Heart right ventricle (tissue), 16 donors: ENCODE data around the gene PRKAG2. TPM values are rescaled to one million over a fixed set of nuclear protein-coding genes. Genes with fewer than 3 reads are reported as not detected.

Experiments used
- ATAC-seq, 8 donors: fragments of 200-7000 bp; cut with Tn5 transposase; one replicate each; pipeline ENCODE4 v1.9.1; 2020; ENCODE audit warnings: mild to moderate bottlenecking in 8 of 8, moderate library complexity in 8 of 8, moderate number of reproducible peaks in 1 of 8
- DNase-seq, 2 donors: peaks; one replicate each; pipeline ENCODE4 v3.0.0-alpha.2; 2020
- H3K27ac ChIP-seq, 10 donors: fragments of 200-600 bp; sonication (generic) in 2 of 10; one replicate each; pipeline versions ENCODE4 v1.5.0 to v1.8.0; 2020 to 2022; ENCODE audit warnings: mild to moderate bottlenecking in 3 of 10
- H3K27me3 ChIP-seq, 7 donors: fragments of 200-600 bp; one replicate each; pipeline ENCODE4 v1.8.0; 2021 to 2022; ENCODE audit warnings: mild to moderate bottlenecking in 2 of 7
- H3K36me3 ChIP-seq, 9 donors: fragments of 200-600 bp; sonication (generic) in 1 of 9; one replicate each; pipeline versions ENCODE4 v1.5.0 to v1.8.0; 2020 to 2022; ENCODE audit warnings: mild to moderate bottlenecking in 2 of 9
- H3K4me1 ChIP-seq, 9 donors: fragments of 200-600 bp; sonication (generic) in 1 of 9; one replicate each; pipeline versions ENCODE4 v1.5.0 to v1.8.0; 2020 to 2022; ENCODE audit warnings: mild to moderate bottlenecking in 4 of 9
- H3K4me3 ChIP-seq, 10 donors: fragments of 200-600 bp; sonication (generic) in 2 of 10; one replicate each; pipeline versions ENCODE4 v1.5.0 to v1.8.0; 2020 to 2022; ENCODE audit warnings: mild to moderate bottlenecking in 7 of 10, moderate library complexity in 2 of 10
- H3K9me3 ChIP-seq, 11 donors: fragments of 200-600 bp in 10 of 11; sonication (generic) in 2 of 11; one replicate each; pipeline versions ENCODE4 v1.5.0 to v1.8.0; 2013 to 2022; ENCODE audit warnings: mild to moderate bottlenecking in 2 of 11, control low read depth in 1 of 11, moderate library complexity in 1 of 11
- CTCF ChIP-seq, 9 donors: fragments of 200-600 bp; sonication (generic) in 2 of 9; IDR thresholded peaks; one replicate each; pipeline versions ENCODE4 v1.5.0 to v1.8.0; 2021 to 2022; ENCODE audit warnings: antibody characterized with exemption in 9 of 9, mild to moderate bottlenecking in 5 of 9, moderate library complexity in 1 of 9
- WGBS, 2 donors: extraction: QIAGEN DNeasy Blood & Tissue Kit; methylation state at CpG; one replicate each; pipeline ENCODE4 v1.1.7; 2013; ENCODE audit warnings: inconsistent platforms in 1 of 2; 5-methylcytosine and 5-hydroxymethylcytosine counted together
- intact Hi-C, 10 donors: fragments of 100-400 bp; cut with DNase I; formaldehyde crosslinking; loops; one replicate each; pipeline versions ENCODE4 v1.11.1 to v1.14.2; 2022
- polyA plus RNA-seq, 2 donors: library from polyadenylated mRNA; stranded (reverse); fragments of 200-250 nt; gene quantifications; one replicate each; pipeline ENCODE4 v1.2.3, GENCODE V29; 2013
- total RNA-seq, 10 donors: library from RNA; stranded (reverse); fragmentation: NEBNext Ultra II Directional in 3 of 10; extraction: Animal tissue kit (Norgen Biotek cat#: 25700) in 3 of 10; gene quantifications; one replicate each; pipeline versions ENCODE4 v1.2.1 to v1.2.4, GENCODE V29; 2021 to 2023
- donor health status: Arrhythmogenic right ventricular cardiomyopathy.
- donor health status: ischemic (EF 13 %, LVEDD 7.1; RV severe dilation, severe dysfunction).
- donor health status: healthy with polysubstance abuse.
- donor health status: DM: no; HTN: yes; CAD: no.
- donor health status: DM: no; HTN: no; CAD: no.
- donor health status: ischemic (EF 25% LVEDD 6.9; RV normal size, moderate dysfunction).
- donor health status: ischemic (EF 25% LVEDD 5.7; RV mildly dilated, moderate dysfunction).
- donor health status: healthy.
- donor health status: DM: yes; HTN: yes; CAD: no.
- donor health status: Ischemic cardiomyopathy.
- donor health status: ischemic (EF 35%, LVEDD 5.7; RV mildly dilated, moderate dysfunction).
- donor health status: nonischemic (EF 11% LVEDD 7.7; RV severe dilation, severe dysfunction).
- donor health status: DM: yes; HTN: yes; CAD: no.
- donor health status: PGD.
- donor health status: ischemic (EF 29% LVEDD 5.4; RV normal size, mild dysfunction).
- donor health status: nonischemic (EF 23%, LVEDD 6.1; RV moderate dilation, normal function).

Gene PRKAG2
- total and polyA plus RNA-seq, 12 donors, result 52.4 to 156 (median 114) TPM

- H3K4me3 ChIP-seq, result no peak overlapping the region
- H3K9me3 ChIP-seq, result peaks cover 0 to 3% (median 0%) of the 10 kb centered on the region in 11 donors
- DNase-seq (no peak), ATAC-seq (no peak)
- no peak overlapping the region for H3K27ac ChIP-seq
- no peaks in the 10 kb centered on the region for H3K36me3 ChIP-seq
- no peak for TF ChIP-seq CTCF (IDR thresholded peaks at IDR 0.05)
- intact Hi-C loops, result loop anchor here in 3 of 10 donors (5.0 to 10.0 kb wide), 3 partner anchors 190 to 395 kb away; no protein-coding TSS in a partner anchor
- H3K4me1 ChIP-seq, result peaks cover 0 to 17% (median 3%) of the 10 kb centered on the region in 9 donors
- whole genome bisulfite sequencing, 2 donors, result 91 to 95% methylated on average over 9 of the region's 9 CpGs
- no peaks in the 10 kb centered on the region for H3K27me3 ChIP-seq
Observed at GRCh38 chr7:151761957-151762356, 115.0 kb downstream of the PRKAG2 start.

- Histone ChIP-seq H3K4me3 (no peak overlapping the region), H3K27ac (no peak overlapping the region), H3K36me3 (no peaks in the 10 kb centered on the region), H3K4me1 (peaks cover 0 to 21% (median 7%) of the 10 kb centered on the region in 9 donors), H3K9me3 (peaks cover 0 to 3% (median 0%) of the 10 kb centered on the region in 11 donors), H3K27me3 (no peaks in the 10 kb centered on the region)
- 84 to 90% methylated on average over 3 of the region's 3 CpGs for WGBS, 2 donors
- no peak for TF ChIP-seq CTCF (IDR thresholded peaks at IDR 0.05)
- DNase-seq (no peak), ATAC-seq (no peak)
- intact Hi-C loops, result loop anchor here in 3 of 10 donors (5.0 to 10.0 kb wide), 3 partner anchors 189 to 394 kb away; no protein-coding TSS in a partner anchor
Observed at GRCh38 chr7:151761231-151761630, 115.7 kb downstream of the PRKAG2 start.

DNA sequence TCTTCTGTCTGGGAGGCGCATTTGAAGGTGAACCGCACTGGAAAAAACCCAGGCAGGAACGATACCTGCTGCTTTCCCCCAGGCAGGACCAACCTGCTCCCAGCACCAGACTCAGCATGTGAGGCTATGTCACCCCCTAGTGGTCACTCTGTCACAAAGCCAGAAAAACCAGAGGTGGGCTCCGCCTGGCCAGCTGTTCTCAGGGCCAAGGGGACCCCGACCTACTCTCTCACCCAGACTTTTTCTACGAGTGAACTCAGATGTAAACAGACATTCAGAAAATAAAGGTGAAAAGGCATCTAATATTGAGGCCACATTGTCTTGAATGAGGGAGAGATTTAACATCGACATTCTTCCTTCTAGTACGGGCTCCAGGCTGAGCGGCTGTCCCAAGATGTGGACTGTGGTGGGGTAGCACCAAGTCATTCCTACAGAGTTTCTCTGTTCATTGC, 117.3 kb downstream of the PRKAG2 start:
- ATAC-seq (peak; percentile 27 to 65 (median 51)), DNase-seq (peak in 1 of 2 donors; percentile 60)
- Histone ChIP-seq H3K9me3 (no peaks in the 10 kb centered on the region), H3K4me3 (no peak overlapping the region), H3K4me1 (peaks cover 9 to 37% (median 22%) of the 10 kb centered on the region in 9 donors), H3K27me3 (no peaks in the 10 kb centered on the region), H3K36me3 (no peaks in the 10 kb centered on the region), H3K27ac (no peak overlapping the region)
- intact Hi-C loops, result loop anchor here (2.0 to 10.0 kb wide), 14 partner anchors 127 to 392 kb away; no protein-coding TSS in a partner anchor
- peak; percentile 76 to 95 (median 88) for TF ChIP-seq CTCF (IDR thresholded peaks at IDR 0.05)
- 38 to 46% methylated on average over 9 of the region's 9 CpGs for WGBS, 2 donors

GRCh38 chr7:151758622-151759540, 118.0 kb downstream of the PRKAG2 start:
- no peaks in the 10 kb centered on the region for H3K27me3 ChIP-seq
- H3K36me3 ChIP-seq, result no peaks in the 10 kb centered on the region
- peaks cover 12 to 40% (median 24%) of the 10 kb centered on the region in 9 donors for H3K4me1 ChIP-seq
- ATAC-seq (no peak), DNase-seq (no peak)
- no peak for TF ChIP-seq CTCF (IDR thresholded peaks at IDR 0.05)
- H3K27ac ChIP-seq, result no peak overlapping the region
- H3K9me3 ChIP-seq, result no peaks in the 10 kb centered on the region
- H3K4me3 ChIP-seq, result no peak overlapping the region
- intact Hi-C loops, result loop anchor here (2.0 to 10.0 kb wide), 13 partner anchors 127 to 392 kb away; no protein-coding TSS in a partner anchor
- 72 to 82% methylated on average over 18 of the region's 18 CpGs for WGBS, 2 donors
